Activated T-cell treated with anti-CD3 and anti-CD28 coated beads, Interleukin-2, amount 50 U/mL, for 4 hours (primary cell): ENCODE data around the gene TOMM40L. TPM values are rescaled to one million over a fixed set of nuclear protein-coding genes. Genes with fewer than 3 reads are reported as not detected.

Experiments used
- ATAC-seq, 2 donors: fragments of 200-7000 bp; cut with Tn5 transposase; one replicate each; pipeline ENCODE4 v1.10.0; 2021
- DNase-seq: peaks from one replicate; pipeline ENCODE4 v3.0.0-alpha.2; 2020
- H3K27me3 Mint-ChIP-seq: one replicate; pipeline ENCODE4 v1.8.0; 2021; ENCODE audit warnings: low read depth, mixed read lengths
- H3K36me3 Mint-ChIP-seq: one replicate; pipeline ENCODE4 v1.8.0; 2022; ENCODE audit warnings: mixed read lengths; ENCODE audit not compliant: insufficient read depth
- H3K4me1 Mint-ChIP-seq: one replicate; pipeline ENCODE4 v1.8.0; 2021; ENCODE audit warnings: low read depth, mixed read lengths
- H3K4me3 Mint-ChIP-seq: one replicate; pipeline ENCODE4 v1.8.0; 2021; ENCODE audit warnings: mild to moderate bottlenecking, moderate library complexity, mixed read lengths
- H3K9me3 Mint-ChIP-seq: one replicate; pipeline ENCODE4 v1.8.0; 2021; ENCODE audit warnings: mixed read lengths
- total RNA-seq, 3 donors: library from RNA; stranded (reverse); gene quantifications; one replicate each; pipeline ENCODE4 v1.2.1, GENCODE V29; 2021

TOMM40L gene
- 10 to 100 TPM; 23.8 to 29.8 (median 25.5) TPM for total RNA-seq

- ATAC-seq (peak; percentile 95 to 97), DNase-seq (peak; percentile 83)
- Mint-ChIP-seq H3K27me3 (peaks cover 1% of the 10 kb centered on the region), H3K36me3 (peaks cover 7% of the 10 kb centered on the region), H3K4me1 (peaks cover 33% of the 10 kb centered on the region), H3K9me3 (no peaks in the 10 kb centered on the region), H3K4me3 (peak within 1 kb of the TSS; percentile 100)
These were observed at the start of gene TOMM40L for GRCh38 chr1:161225534-161226319. TOMM40L (plus strand) TSS chr1:161226060; CDS start chr1:161226490, 430 bp downstream.

- DNase-seq (no peak), ATAC-seq (no peak)
- no peaks in the 10 kb centered on the region for H3K9me3 Mint-ChIP-seq
- H3K27me3 Mint-ChIP-seq: no peaks in the 10 kb centered on the region
- H3K36me3 Mint-ChIP-seq: peaks cover 23% of the 10 kb centered on the region
- H3K4me1 Mint-ChIP-seq: peaks cover 63% of the 10 kb centered on the region
- H3K4me3 Mint-ChIP-seq: peak overlapping the region; percentile 94
These were observed 49.3 kb upstream of the TOMM40L start for GRCh38 chr1:161176468-161177111.

GRCh38 chr1:161177112-161177935 is 48.5 kb upstream of the TOMM40L start, which contains the start of gene B4GALT3:
B4GALT3 (minus strand) TSS chr1:161177507; CDS start chr1:161176060, 1,447 bp downstream.
- Mint-ChIP-seq H3K4me1 (peaks cover 68% of the 10 kb centered on the region), H3K4me3 (peak within 1 kb of the TSS; percentile 94), H3K36me3 (peaks cover 22% of the 10 kb centered on the region), H3K27me3 (no peaks in the 10 kb centered on the region), H3K9me3 (no peaks in the 10 kb centered on the region)
- ATAC-seq: peak; percentile 89 to 90
- DNase-seq: peak; percentile 98

GRCh38 chr1:161177936-161178244 is 48.0 kb upstream of the TOMM40L start:
- Mint-ChIP-seq H3K4me3 (peak overlapping the region; percentile 94), H3K9me3 (no peaks in the 10 kb centered on the region), H3K27me3 (no peaks in the 10 kb centered on the region), H3K36me3 (peaks cover 18% of the 10 kb centered on the region), H3K4me1 (peaks cover 70% of the 10 kb centered on the region)
- no peak for DNase-seq
- no peak for ATAC-seq

GRCh38 chr1:161179698-161180097 is 46.2 kb upstream of the TOMM40L start:
- peaks cover 78% of the 10 kb centered on the region for H3K4me1 Mint-ChIP-seq
- DNase-seq: no peak
- H3K36me3 Mint-ChIP-seq: peaks cover 4% of the 10 kb centered on the region
- no peaks in the 10 kb centered on the region for H3K9me3 Mint-ChIP-seq
- ATAC-seq: no peak
- no peaks in the 10 kb centered on the region for H3K27me3 Mint-ChIP-seq
- no peak overlapping the region for H3K4me3 Mint-ChIP-seq

GRCh38 chr1:161180639-161181038 is 45.2 kb upstream of the TOMM40L start:
- no peak overlapping the region for H3K4me3 Mint-ChIP-seq
- H3K9me3 Mint-ChIP-seq: no peaks in the 10 kb centered on the region
- peaks cover 79% of the 10 kb centered on the region for H3K4me1 Mint-ChIP-seq
- no peaks in the 10 kb centered on the region for H3K27me3 Mint-ChIP-seq
- H3K36me3 Mint-ChIP-seq: peaks cover 2% of the 10 kb centered on the region
- DNase-seq (no peak), ATAC-seq (no peak)

- H3K4me3 Mint-ChIP-seq: peak overlapping the region; percentile 43
- H3K4me1 Mint-ChIP-seq: peaks cover 83% of the 10 kb centered on the region
- DNase-seq (peak; percentile 49), ATAC-seq (peak; percentile 74 to 78)
- H3K27me3 Mint-ChIP-seq: no peaks in the 10 kb centered on the region
- H3K9me3 Mint-ChIP-seq: no peaks in the 10 kb centered on the region
- peaks cover 2% of the 10 kb centered on the region for H3K36me3 Mint-ChIP-seq
These were observed 43.6 kb upstream of the TOMM40L start for GRCh38 chr1:161182214-161182613.

GRCh38 chr1:161185282-161185682 is 40.6 kb upstream of the TOMM40L start:
- Mint-ChIP-seq H3K4me3 (peak overlapping the region; percentile 64), H3K27me3 (no peaks in the 10 kb centered on the region), H3K36me3 (no peaks in the 10 kb centered on the region), H3K9me3 (no peaks in the 10 kb centered on the region), H3K4me1 (peaks cover 83% of the 10 kb centered on the region)
- ATAC-seq (peak; percentile 44 to 61), DNase-seq (peak; percentile 51)

- DNase-seq (no peak), ATAC-seq (no peak)
- Mint-ChIP-seq H3K4me3 (peak overlapping the region; percentile 64), H3K9me3 (no peaks in the 10 kb centered on the region), H3K4me1 (peaks cover 77% of the 10 kb centered on the region), H3K36me3 (no peaks in the 10 kb centered on the region), H3K27me3 (no peaks in the 10 kb centered on the region)
These were observed 40.0 kb upstream of the TOMM40L start for GRCh38 chr1:161185732-161186311.

GRCh38 chr1:161187311-161187710 is 38.5 kb upstream of the TOMM40L start:
- Mint-ChIP-seq H3K4me3 (no peak overlapping the region), H3K9me3 (no peaks in the 10 kb centered on the region), H3K36me3 (no peaks in the 10 kb centered on the region), H3K4me1 (peaks cover 68% of the 10 kb centered on the region), H3K27me3 (no peaks in the 10 kb centered on the region)
- DNase-seq (no peak), ATAC-seq (no peak)

GRCh38 chr1:161188381-161188780 is 37.5 kb upstream of the TOMM40L start:
- no peak overlapping the region for H3K4me3 Mint-ChIP-seq
- DNase-seq (no peak), ATAC-seq (no peak)
- no peaks in the 10 kb centered on the region for H3K36me3 Mint-ChIP-seq
- H3K4me1 Mint-ChIP-seq: peaks cover 66% of the 10 kb centered on the region
- H3K9me3 Mint-ChIP-seq: no peaks in the 10 kb centered on the region
- H3K27me3 Mint-ChIP-seq: no peaks in the 10 kb centered on the region

- Mint-ChIP-seq H3K4me3 (no peak overlapping the region), H3K9me3 (no peaks in the 10 kb centered on the region), H3K27me3 (no peaks in the 10 kb centered on the region), H3K4me1 (peaks cover 60% of the 10 kb centered on the region), H3K36me3 (no peaks in the 10 kb centered on the region)
- no peak for DNase-seq
- no peak for ATAC-seq
These were observed 36.8 kb upstream of the TOMM40L start for GRCh38 chr1:161189036-161189435.

GRCh38 chr1:161190962-161191521 is 34.8 kb upstream of the TOMM40L start:
- no peaks in the 10 kb centered on the region for H3K9me3 Mint-ChIP-seq
- no peak overlapping the region for H3K4me3 Mint-ChIP-seq
- H3K36me3 Mint-ChIP-seq: no peaks in the 10 kb centered on the region
- DNase-seq (no peak), ATAC-seq (no peak)
- H3K4me1 Mint-ChIP-seq: peaks cover 53% of the 10 kb centered on the region
- no peaks in the 10 kb centered on the region for H3K27me3 Mint-ChIP-seq

GRCh38 chr1:161191971-161192370 is 33.9 kb upstream of the TOMM40L start:
- Mint-ChIP-seq H3K27me3 (no peaks in the 10 kb centered on the region), H3K4me3 (no peak overlapping the region), H3K4me1 (peaks cover 44% of the 10 kb centered on the region), H3K9me3 (no peaks in the 10 kb centered on the region), H3K36me3 (no peaks in the 10 kb centered on the region)
- no peak for DNase-seq
- ATAC-seq: no peak
